Measurements from ENCODE around the gene ERN1.

GRCh38 chr17:64103391-64104364 lies 26.3 kb downstream of the ERN1 start:
- TF ChIP-seq EZH2 (IDR thresholded peaks at IDR 0.05; ENCODE audit: borderline replicate concordance, insufficient read depth, low read length, poor library complexity, severe bottlenecking), result no peak
- TF ChIP-seq CTCF (IDR thresholded peaks at IDR 0.05; ENCODE audit: poor library complexity, severe bottlenecking), result no peak
- TF ChIP-seq POLR2AphosphoS5 (IDR thresholded peaks at IDR 0.05), result no peak

Measured in neural cell (in vitro differentiated cells).